ENCODE data around the gene KCNE1.

DNA sequence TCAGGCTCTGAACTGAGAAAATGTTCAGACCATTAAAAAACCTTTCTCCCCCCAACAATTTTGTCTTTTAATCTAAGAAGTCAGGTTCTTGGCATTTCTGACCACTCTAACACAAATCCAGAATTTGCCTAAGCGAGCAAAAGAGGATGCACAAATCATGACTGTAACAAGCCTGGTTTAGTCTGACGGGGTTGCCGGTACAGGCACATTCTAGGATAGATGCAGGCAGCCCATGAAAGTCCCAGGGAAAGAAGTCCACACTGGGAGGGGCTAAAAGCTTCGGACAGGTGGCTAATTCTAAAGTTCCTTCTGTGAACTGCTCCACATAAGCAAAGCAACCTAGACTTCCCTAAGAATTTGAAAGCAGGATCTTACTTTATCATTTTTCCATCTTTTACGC, 48.0 kb upstream of the KCNE1 start:
- TF ChIP-seq EP300 (IDR thresholded peaks at IDR 0.05) (no peak), CTCF (IDR thresholded peaks at IDR 0.05) (no peak)
